Measurements from ENCODE around the gene NIPAL4.
A peak's percentile ranks its signal among the peaks of the same experiment; 100 is the strongest.

NIPAL4 gene

GRCh38 chr5:157519579-157520253, 59.7 kb downstream of the NIPAL4 start:
- H3K4me3 ChIP-seq (ENCODE audit: control insufficient read depth, low read depth, low read length) = no peak overlapping the region
- TF ChIP-seq CTCF (conservative IDR thresholded peaks at IDR 0.05; ENCODE audit: control insufficient read depth, insufficient read depth, low read depth, low read length) = no peak
- DNase-seq (ENCODE audit: low read depth) = no peak

- H3K4me3 ChIP-seq (ENCODE audit: control insufficient read depth, low read depth, low read length) = no peak overlapping the region
- peak; percentile 20 for TF ChIP-seq CTCF (conservative IDR thresholded peaks at IDR 0.05; ENCODE audit: control insufficient read depth, insufficient read depth, low read depth, low read length)
- DNase-seq (ENCODE audit: low read depth) = peak; percentile 73
Observed at GRCh38 chr5:157520911-157521703, 61.1 kb downstream of the NIPAL4 start.

DNA sequence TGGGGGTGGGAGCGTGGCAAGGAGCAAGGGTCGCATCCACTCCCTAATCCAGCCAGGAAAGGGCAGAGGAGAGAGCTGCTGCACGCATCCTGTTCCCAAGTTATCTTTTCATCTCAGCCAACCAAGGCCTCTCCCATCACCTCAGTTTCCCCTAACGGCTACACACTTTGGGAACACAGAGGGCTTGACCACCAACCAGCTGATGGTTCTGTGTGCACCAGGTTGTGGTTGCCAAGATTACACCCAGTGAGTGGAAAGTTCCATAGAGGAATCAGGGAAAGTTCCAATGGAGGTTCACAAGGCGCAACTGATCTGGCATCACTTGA, 61.7 kb downstream of the NIPAL4 start:
- DNase-seq (ENCODE audit: low read depth) = no peak
- no peak overlapping the region for H3K4me3 ChIP-seq (ENCODE audit: control insufficient read depth, low read depth, low read length)
- no peak for TF ChIP-seq CTCF (conservative IDR thresholded peaks at IDR 0.05; ENCODE audit: control insufficient read depth, insufficient read depth, low read depth, low read length)

- no peak for TF ChIP-seq CTCF (conservative IDR thresholded peaks at IDR 0.05; ENCODE audit: control insufficient read depth, insufficient read depth, low read depth, low read length)
- no peak for DNase-seq (ENCODE audit: low read depth)
- no peak overlapping the region for H3K4me3 ChIP-seq (ENCODE audit: control insufficient read depth, low read depth, low read length)
Observed at GRCh38 chr5:157523976-157524375, 64.0 kb downstream of the NIPAL4 start.

All from fibroblast of mammary gland (primary cell).